ENCODE data around the gene OR2J1.
"Not testable (repeated sequence)": the region's sequence is repeated elsewhere in the genome, so short reads cannot be mapped to it uniquely, and the experiment has no call there.

Gene OR2J1

GRCh38 chr6:29099190-29099589 lies at the start of gene OR2J1:
TSS of gene OR2J1 (plus strand) at chr6:29099490. CDS start at chr6:29100943, 1,453 bp downstream.
- in situ Hi-C loops (cut with MboI; ENCODE audit: low sequenced_read_pairs) = no loop called here

GRCh38 chr6:29051680-29052079 lies 47.6 kb upstream of the OR2J1 start:
- in situ Hi-C loops (cut with MboI; ENCODE audit: low sequenced_read_pairs) = no loop called here

- in situ Hi-C loops (cut with MboI; ENCODE audit: low sequenced_read_pairs) = no loop called here
Observed at GRCh38 chr6:29071831-29072723, 27.2 kb upstream of the OR2J1 start.

- in situ Hi-C loops (cut with MboI; ENCODE audit: low sequenced_read_pairs) = no loop called here
Observed at GRCh38 chr6:29079203-29079602, 20.1 kb upstream of the OR2J1 start.

- in situ Hi-C loops (cut with MboI; ENCODE audit: low sequenced_read_pairs) = no loop called here
Observed at GRCh38 chr6:29081312-29081711, 18.0 kb upstream of the OR2J1 start.

- in situ Hi-C loops (cut with MboI; ENCODE audit: low sequenced_read_pairs) = no loop called here
Observed at GRCh38 chr6:29082457-29082856, 16.8 kb upstream of the OR2J1 start.

- in situ Hi-C loops (cut with MboI; ENCODE audit: low sequenced_read_pairs) = no loop called here
Observed at GRCh38 chr6:29087213-29087612, 12.1 kb upstream of the OR2J1 start, which contains the start of gene OR2B3. TSS of gene OR2B3 (minus strand) at chr6:29087313. CDS start at chr6:29087248, 65 bp downstream.

- in situ Hi-C loops (cut with MboI; ENCODE audit: low sequenced_read_pairs) = no loop called here
Observed at GRCh38 chr6:29092957-29093356, 6.3 kb upstream of the OR2J1 start.

- in situ Hi-C loops (cut with MboI; ENCODE audit: low sequenced_read_pairs) = no loop called here
Observed at GRCh38 chr6:29097803-29098202, 1.5 kb upstream of the OR2J1 start.

- in situ Hi-C loops (cut with MboI; ENCODE audit: low sequenced_read_pairs) = no loop called here
Observed at GRCh38 chr6:29107758-29108157, 8.5 kb downstream of the OR2J1 start, which contains the start of gene OR2J3. TSS of gene OR2J3 (plus strand) at chr6:29108058. CDS start at chr6:29111891, 3,833 bp downstream.

- in situ Hi-C loops (cut with MboI; ENCODE audit: low sequenced_read_pairs) = no loop called here
Observed at GRCh38 chr6:29112135-29112534, 12.8 kb downstream of the OR2J1 start.

GRCh38 chr6:29114964-29115363 lies 15.7 kb downstream of the OR2J1 start:
- in situ Hi-C loops (cut with MboI; ENCODE audit: low sequenced_read_pairs) = not testable (repeated sequence)

- in situ Hi-C loops (cut with MboI; ENCODE audit: low sequenced_read_pairs) = no loop called here
Observed at GRCh38 chr6:29129326-29130012, 30.2 kb downstream of the OR2J1 start.

- in situ Hi-C loops (cut with MboI; ENCODE audit: low sequenced_read_pairs) = no loop called here
Observed at GRCh38 chr6:29130644-29131043, 31.4 kb downstream of the OR2J1 start.

GRCh38 chr6:29131691-29132090 lies 32.4 kb downstream of the OR2J1 start:
- in situ Hi-C loops (cut with MboI; ENCODE audit: low sequenced_read_pairs) = no loop called here

- in situ Hi-C loops (cut with MboI; ENCODE audit: low sequenced_read_pairs) = no loop called here
Observed at GRCh38 chr6:29137724-29138123, 38.4 kb downstream of the OR2J1 start.

GRCh38 chr6:29141606-29142005 lies 42.3 kb downstream of the OR2J1 start:
- in situ Hi-C loops (cut with MboI; ENCODE audit: low sequenced_read_pairs) = no loop called here

GRCh38 chr6:29142309-29142708 lies 43.0 kb downstream of the OR2J1 start:
- in situ Hi-C loops (cut with MboI; ENCODE audit: low sequenced_read_pairs) = no loop called here

- in situ Hi-C loops (cut with MboI; ENCODE audit: low sequenced_read_pairs) = no loop called here
Observed at GRCh38 chr6:29146179-29146578, 46.9 kb downstream of the OR2J1 start.

- in situ Hi-C loops (cut with MboI; ENCODE audit: low sequenced_read_pairs) = no loop called here
Observed at GRCh38 chr6:29147074-29147473, 47.8 kb downstream of the OR2J1 start.

GRCh38 chr6:29149444-29149843 lies 50.2 kb downstream of the OR2J1 start:
- in situ Hi-C loops (cut with MboI; ENCODE audit: low sequenced_read_pairs) = not testable (repeated sequence)

All from HL-60/S4 treated with retinoic acid at 250 ng/mL for 4 days and 3 days (cell line).